Measurements from ENCODE around the gene COL20A1.

DNA sequence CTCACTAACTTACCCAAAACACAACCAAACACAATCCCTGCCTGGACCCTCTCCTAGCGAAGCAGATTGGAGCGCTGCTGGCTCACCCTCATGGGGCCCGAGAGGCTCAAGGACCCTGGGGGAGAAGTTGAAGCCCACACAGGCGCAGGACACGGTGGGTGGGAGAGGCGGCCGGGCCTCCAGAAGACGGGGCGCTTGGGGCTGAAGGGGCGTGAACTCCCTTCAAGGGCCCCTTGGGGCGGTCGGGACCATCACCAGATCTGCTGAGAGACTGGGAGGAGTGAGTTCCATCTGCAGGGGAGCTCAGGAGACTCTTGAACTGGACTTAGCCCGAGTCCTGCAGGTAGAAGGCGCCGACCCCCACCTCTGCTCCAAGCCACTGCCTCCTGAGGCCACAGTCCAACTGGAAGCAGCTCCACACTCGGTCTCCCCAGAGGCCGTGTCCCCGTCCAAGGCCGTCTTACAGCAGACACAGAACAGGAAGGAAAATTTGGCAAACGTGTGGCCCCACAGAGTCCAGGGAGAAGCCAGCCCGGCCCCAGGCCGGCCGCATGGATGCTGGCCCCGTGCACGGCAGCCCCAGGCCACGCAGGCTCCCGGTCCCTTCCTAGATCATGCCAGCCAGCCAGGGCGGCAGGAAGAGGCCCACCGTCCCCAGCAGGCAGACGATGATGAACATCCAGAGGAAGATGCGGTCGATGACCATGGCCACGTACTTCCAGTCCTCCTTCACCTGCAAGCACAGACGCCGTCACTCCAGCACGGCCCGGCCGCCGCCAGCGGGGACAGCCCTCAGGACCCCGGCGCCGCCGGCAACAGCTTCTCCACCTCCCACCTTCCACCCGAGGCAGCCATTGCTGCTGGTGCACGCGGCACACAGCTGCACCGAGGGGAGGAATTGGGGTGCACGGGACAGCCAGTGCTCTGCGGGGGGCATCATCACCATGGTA is 53.4 kb downstream of the COL20A1 start:
- TF ChIP-seq, protein P1, sequence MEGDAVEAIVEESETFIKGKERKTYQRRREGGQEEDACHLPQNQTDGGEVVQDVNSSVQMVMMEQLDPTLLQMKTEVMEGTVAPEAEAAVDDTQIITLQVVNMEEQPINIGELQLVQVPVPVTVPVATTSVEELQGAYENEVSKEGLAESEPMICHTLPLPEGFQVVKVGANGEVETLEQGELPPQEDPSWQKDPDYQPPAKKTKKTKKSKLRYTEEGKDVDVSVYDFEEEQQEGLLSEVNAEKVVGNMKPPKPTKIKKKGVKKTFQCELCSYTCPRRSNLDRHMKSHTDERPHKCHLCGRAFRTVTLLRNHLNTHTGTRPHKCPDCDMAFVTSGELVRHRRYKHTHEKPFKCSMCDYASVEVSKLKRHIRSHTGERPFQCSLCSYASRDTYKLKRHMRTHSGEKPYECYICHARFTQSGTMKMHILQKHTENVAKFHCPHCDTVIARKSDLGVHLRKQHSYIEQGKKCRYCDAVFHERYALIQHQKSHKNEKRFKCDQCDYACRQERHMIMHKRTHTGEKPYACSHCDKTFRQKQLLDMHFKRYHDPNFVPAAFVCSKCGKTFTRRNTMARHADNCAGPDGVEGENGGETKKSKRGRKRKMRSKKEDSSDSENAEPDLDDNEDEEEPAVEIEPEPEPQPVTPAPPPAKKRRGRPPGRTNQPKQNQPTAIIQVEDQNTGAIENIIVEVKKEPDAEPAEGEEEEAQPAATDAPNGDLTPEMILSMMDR (IDR thresholded peaks at IDR 0.05 in 8 of 11, conservative IDR thresholded peaks at IDR 0.05 in 3 of 11) = no peak
- TF ChIP-seq POLR2A (IDR thresholded peaks at IDR 0.05) (no peak), POLR2AphosphoS5 (IDR thresholded peaks at IDR 0.05) (peak in 1 of 3 donors; percentile 17)

Data from spleen (tissue), 7 donors.